ENCODE data around the gene VAMP5.

- no peak for TF ChIP-seq NR2C1 (IDR thresholded peaks at IDR 0.05)
- TF ChIP-seq NR2C1 (tag; IDR thresholded peaks at IDR 0.05): no peak
- no peak for TF ChIP-seq KLF13 (tag; IDR thresholded peaks at IDR 0.05; ENCODE audit: borderline replicate concordance, low read depth)
- TF ChIP-seq CTCF (IDR thresholded peaks at IDR 0.05 in 2 of 3, conservative IDR thresholded peaks at IDR 0.05 in 1 of 3; ENCODE audit: insufficient read depth in 2 of 3, low read depth in 1 of 3, low read length in 3 of 3): no peak
- TF ChIP-seq TAF1 (IDR thresholded peaks at IDR 0.05; ENCODE audit: control insufficient read depth, extremely low read depth, insufficient read depth, low read length, severe bottlenecking): no peak
- no peak for TF ChIP-seq PPARD (CRISPR knock-in tag; IDR thresholded peaks at IDR 0.05)
- no peak for TF ChIP-seq SP2 (IDR thresholded peaks at IDR 0.05; ENCODE audit: extremely low read depth, low read depth, low read length, poor library complexity, severe bottlenecking)
- TF ChIP-seq CREB5 (CRISPR knock-in tag; IDR thresholded peaks at IDR 0.05): no peak
- no peak for TF ChIP-seq NR2C2 (CRISPR knock-in tag; IDR thresholded peaks at IDR 0.05)
- no peak for TF ChIP-seq NR2C2 (tag; IDR thresholded peaks at IDR 0.05)
Measured at GRCh38 chr2:85550486-85550885, 33.7 kb upstream of the VAMP5 start.

All from K562 (cell line).